ENCODE results near the gene PGAP2. TPM values are rescaled to one million over a fixed set of nuclear protein-coding genes. Genes with fewer than 3 reads are reported as not detected.

The PGAP2 gene
- total and polyA plus RNA-seq, 2 of the 13 experiments (the other 11 are each of a cell fraction or from before 2014, with no cell fraction given), result 21.5 to 47.8 TPM

DNA sequence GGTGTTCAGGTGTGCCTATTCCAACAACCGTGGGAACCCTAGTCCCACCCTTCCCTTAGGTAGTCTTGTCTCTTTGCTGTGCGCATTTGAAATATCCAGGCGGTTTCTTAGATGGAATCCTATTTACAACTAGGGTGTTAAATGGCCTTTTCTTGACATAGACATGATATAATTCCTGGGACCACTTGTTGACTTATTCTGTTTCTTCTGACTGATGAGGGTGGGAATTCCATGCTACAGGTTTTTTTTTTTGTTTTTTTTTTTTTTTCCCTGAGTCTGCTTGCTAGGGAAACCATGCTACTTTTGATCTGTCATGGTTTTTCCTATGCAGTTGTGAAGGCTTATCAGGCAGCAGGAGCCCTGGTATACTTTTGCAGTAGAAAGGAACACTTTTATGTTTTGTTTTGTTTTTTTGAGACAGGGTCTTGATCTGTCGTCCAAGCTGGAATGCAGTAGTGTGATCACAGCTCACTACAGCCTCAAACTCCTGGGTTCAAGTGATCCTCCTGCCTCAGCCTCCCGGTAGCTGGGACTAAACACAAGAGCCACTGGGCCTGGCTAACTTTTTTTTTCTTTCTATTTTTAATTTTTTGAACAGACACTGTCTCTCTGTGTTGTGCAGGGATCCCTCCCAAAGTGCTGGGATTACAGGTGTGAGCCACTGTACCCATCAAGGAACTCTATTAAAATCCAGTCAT is 48.6 kb downstream of the PGAP2 start:
- peaks cover 66% of the 10 kb centered on the region for H3K4me1 ChIP-seq (ENCODE audit: insufficient read depth, low read length)
- DNase-seq (ENCODE audit: low spot score) (no peak), ATAC-seq (no peak), FAIRE-seq (no peak)
- peak overlapping the region; percentile 82 for H3K9ac ChIP-seq (ENCODE audit: insufficient read depth, low read depth, low read length)
- 37% methylated on average over 5 of the region's 5 CpGs for WGBS (ENCODE audit: low lambda C conversion rate)
- no peaks in the 10 kb centered on the region for H4K20me1 ChIP-seq (ENCODE audit: insufficient read depth, low read length)
- H2AFZ ChIP-seq (ENCODE audit: low read length), result no peak overlapping the region
- H3K4me2 ChIP-seq (ENCODE audit: low read depth, low read length), result peak overlapping the region; percentile 92
- H3K36me3 ChIP-seq (replicated peaks in 1 of 2; ENCODE audit: control insufficient read depth in 1 of 2, insufficient read depth in 2 of 2, low read length in 2 of 2), result no peaks in the 10 kb centered on the region
- H3K4me3 ChIP-seq (replicated peaks in 1 of 3; ENCODE audit: insufficient read depth in 1 of 3, low read depth in 2 of 3, low read length in 3 of 3), result peak overlapping the region; percentile 76 to 96 (median 87)
- no peak overlapping the region for H3K27ac ChIP-seq (ENCODE audit: extremely low read length, insufficient read depth, low read length)
- BruUV-seq (replicated peaks), result no TSS peak
- intact Hi-C loops (cut with micrococcal nuclease; ENCODE audit: unreplicated experiment) (loop anchor here (2.0 to 5.0 kb wide), 2 partner anchors 20 to 85 kb away; no protein-coding TSS in a partner anchor), in situ Hi-C loops (cut with HindIII; ENCODE audit: extremely low pct_ligation_motif_present, low pct_unique_long_range_greater_than_20kb) (loop anchor here (10.0 kb wide), 1 partner anchor 108 kb away; no protein-coding TSS in a partner anchor)
- POLR2A ChIA-PET, result interaction anchor here (1.1 to 3.4 kb wide), 5 partner anchors 10 to 204 kb away, joined by 4 to 44 read pairs (median 33); partner anchors contain the start of gene RHOG
- no peaks in the 10 kb centered on the region for H3K9me3 ChIP-seq (ENCODE audit: low read length)
- CTCF ChIA-PET (ENCODE audit: low intra/inter-chr PET ratio, low total read pairs), result no interaction called here
- H3K27me3 ChIP-seq (ENCODE audit: control insufficient read depth in 1 of 2, insufficient read depth in 2 of 2, low read length in 2 of 2), result no peaks in the 10 kb centered on the region; a peak in 1 of 5 replicates
- peaks cover 60% of the 10 kb centered on the region for H3K79me2 ChIP-seq (ENCODE audit: insufficient read depth, low read length)
- TF ChIP-seq, protein P1, sequence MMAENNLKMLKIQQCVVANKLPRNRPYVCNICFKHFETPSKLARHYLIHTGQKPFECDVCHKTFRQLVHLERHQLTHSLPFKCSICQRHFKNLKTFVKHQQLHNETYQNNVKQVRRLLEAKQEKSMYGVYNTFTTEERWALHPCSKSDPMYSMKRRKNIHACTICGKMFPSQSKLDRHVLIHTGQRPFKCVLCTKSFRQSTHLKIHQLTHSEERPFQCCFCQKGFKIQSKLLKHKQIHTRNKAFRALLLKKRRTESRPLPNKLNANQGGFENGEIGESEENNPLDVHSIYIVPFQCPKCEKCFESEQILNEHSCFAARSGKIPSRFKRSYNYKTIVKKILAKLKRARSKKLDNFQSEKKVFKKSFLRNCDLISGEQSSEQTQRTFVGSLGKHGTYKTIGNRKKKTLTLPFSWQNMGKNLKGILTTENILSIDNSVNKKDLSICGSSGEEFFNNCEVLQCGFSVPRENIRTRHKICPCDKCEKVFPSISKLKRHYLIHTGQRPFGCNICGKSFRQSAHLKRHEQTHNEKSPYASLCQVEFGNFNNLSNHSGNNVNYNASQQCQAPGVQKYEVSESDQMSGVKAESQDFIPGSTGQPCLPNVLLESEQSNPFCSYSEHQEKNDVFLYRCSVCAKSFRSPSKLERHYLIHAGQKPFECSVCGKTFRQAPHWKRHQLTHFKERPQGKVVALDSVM (CRISPR knock-in tag; IDR thresholded peaks at IDR 0.05), result peak; percentile 91
- TF ChIP-seq ISL2 (CRISPR knock-in tag; IDR thresholded peaks at IDR 0.05), result no peak
- TF ChIP-seq, protein P2, sequence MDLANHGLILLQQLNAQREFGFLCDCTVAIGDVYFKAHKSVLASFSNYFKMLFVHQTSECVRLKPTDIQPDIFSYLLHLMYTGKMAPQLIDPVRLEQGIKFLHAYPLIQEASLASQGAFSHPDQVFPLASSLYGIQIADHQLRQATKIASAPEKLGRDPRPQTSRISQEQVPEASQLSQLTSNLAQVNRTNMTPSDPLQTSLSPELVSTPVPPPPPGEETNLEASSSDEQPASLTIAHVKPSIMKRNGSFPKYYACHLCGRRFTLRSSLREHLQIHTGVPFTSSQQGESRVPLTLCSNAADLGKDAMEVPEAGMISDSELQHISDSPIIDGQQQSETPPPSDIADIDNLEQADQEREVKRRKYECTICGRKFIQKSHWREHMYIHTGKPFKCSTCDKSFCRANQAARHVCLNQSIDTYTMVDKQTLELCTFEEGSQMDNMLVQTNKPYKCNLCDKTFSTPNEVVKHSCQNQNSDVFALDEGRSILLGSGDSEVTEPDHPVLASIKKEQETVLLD (CRISPR knock-in tag; IDR thresholded peaks at IDR 0.05; ENCODE audit: low read depth), result no peak
- TF ChIP-seq KDM5B (CRISPR knock-in tag; IDR thresholded peaks at IDR 0.05; ENCODE audit: borderline replicate concordance), result no peak
- no peak for TF ChIP-seq NFRKB (IDR thresholded peaks at IDR 0.05)

All from HepG2 (cell line).